H1 (cell line): ENCODE data around the gene PPEF2. TPM values are rescaled to one million over a fixed set of nuclear protein-coding genes. Genes with fewer than 3 reads are reported as not detected.

Source experiments
- PHF8 ChIP-seq: fragments of 200-600 bp; sonication (generic); conservative IDR thresholded peaks from 2 replicates; pipeline ENCODE4 v1.7.1; 2012; ENCODE audit warnings: low read depth, mild to moderate bottlenecking, inconsistent platforms, low read length, moderate library complexity
- RBBP5 ChIP-seq: IDR thresholded peaks from 2 replicates; pipeline ENCODE4 v1.7.1; 2012; ENCODE audit warnings: low read depth, mild to moderate bottlenecking, inconsistent platforms, low read length, moderate library complexity, borderline replicate concordance
- polyA plus RNA-seq, 7 experiments: library from polyadenylated mRNA; depleted of rRNA in 3 of 7; stranded (reverse) in 5 of 7; unstranded in 2 of 7; fragments of >200 nt in 5 of 7; fragments of 200-250 nt in 2 of 7; gene quantifications; 1 replicate in 5 of 7; 2 replicates in 1 of 7; 4 replicates in 1 of 7; pipeline versions ENCODE4 v1.2.1 to v1.2.3, GENCODE V29; 2011 to 2013; ENCODE audit warnings: missing spikeins in 2 of 7, mixed read lengths in 2 of 7
- total RNA-seq: library from RNA; stranded (reverse); fragmentation: NEBNext Ultra II Directional; extraction: Animal tissue kit (Norgen Biotek cat#: 25700); gene quantifications from 2 replicates; pipeline ENCODE4 v1.2.1, GENCODE V29; 2021

Gene PPEF2
- total and polyA plus RNA-seq, 2 of the 8 experiments (the other 6 are each of a cell fraction or from before 2014, with no cell fraction given), result not detected

GRCh38 chr4:75920327-75920726, 18.1 kb upstream of the PPEF2 start (continued):
- TF ChIP-seq RBBP5 (no peak), PHF8 (no peak)
- TF ChIP-seq, all 59 proteins: peak for 0
